ENCODE data around the gene ACER3.
A peak's percentile ranks its signal among the peaks of the same experiment; 100 is the strongest.
"Not testable (repeated sequence)": the region's sequence is repeated elsewhere in the genome, so short reads cannot be mapped to it uniquely, and the experiment has no call there.

Gene ACER3

DNA sequence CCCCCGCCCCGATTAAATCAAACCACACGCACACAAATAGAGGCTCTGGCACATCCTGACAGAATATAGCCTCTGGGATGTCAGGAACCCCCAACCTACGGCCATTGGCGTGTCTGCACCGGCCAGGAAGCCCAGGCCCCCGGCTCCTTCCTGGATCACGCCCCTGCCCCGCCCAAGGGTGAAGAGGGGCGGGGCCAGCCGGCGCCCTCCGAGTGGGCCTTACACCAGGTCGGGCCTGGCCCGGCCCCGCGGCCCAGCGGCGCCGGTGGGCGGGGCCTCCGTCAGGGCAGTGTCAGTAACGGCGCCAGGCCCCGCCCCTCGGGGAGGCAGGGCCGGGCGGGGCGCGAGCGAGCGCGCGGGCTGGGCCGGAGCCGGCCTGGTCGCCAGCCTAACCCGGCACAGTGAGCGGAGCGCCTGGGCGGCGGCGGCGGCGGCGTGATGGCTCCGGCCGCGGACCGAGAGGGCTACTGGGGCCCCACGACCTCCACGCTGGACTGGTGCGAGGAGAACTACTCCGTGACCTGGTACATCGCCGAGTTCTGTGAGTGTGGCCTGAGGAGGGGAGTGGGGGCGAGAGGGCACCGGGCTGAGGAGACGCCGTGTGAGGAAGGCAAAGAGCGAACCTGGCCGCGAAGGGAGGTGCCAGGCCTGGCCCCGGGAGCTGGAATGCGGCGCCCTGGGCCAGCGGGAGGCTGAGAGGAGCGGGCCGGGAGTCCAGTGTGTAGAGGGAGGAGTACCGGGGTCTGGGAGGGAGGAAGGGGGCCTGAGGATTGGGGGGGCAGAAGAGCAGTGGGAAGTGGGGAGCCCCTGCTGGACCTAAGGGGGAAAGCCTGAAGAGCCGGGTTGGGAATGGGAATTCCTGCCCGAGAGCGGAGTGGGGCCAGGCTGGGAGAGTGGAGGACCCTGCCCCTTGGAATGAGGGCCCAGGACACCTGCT, at the start of gene ACER3:
ACER3 (plus strand) TSS at position 380 of the 937 bp plus-strand sequence; CDS start at position 439, 59 bp downstream.
- DNase-seq: peak; percentile 89

DNA sequence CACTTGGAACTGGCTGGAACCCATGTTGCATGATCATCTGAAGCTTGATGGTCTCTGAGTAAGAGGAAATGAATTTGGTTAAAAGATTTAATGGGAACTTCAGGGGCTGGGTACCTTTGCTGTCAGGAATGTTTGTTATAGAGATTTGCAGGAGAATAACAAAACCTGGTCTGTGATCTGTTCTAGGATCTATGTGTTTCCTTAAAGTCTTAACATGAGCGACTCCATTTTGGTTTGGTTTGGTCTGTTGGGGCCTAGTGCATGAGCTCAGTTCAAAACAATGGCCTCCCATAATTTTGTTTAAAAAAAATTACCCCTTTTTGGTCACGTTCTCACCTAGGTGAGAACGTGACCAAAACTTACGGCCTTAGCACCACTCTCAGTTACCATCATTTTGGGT, 49.5 kb upstream of the ACER3 start:
- no peak for DNase-seq

DNA sequence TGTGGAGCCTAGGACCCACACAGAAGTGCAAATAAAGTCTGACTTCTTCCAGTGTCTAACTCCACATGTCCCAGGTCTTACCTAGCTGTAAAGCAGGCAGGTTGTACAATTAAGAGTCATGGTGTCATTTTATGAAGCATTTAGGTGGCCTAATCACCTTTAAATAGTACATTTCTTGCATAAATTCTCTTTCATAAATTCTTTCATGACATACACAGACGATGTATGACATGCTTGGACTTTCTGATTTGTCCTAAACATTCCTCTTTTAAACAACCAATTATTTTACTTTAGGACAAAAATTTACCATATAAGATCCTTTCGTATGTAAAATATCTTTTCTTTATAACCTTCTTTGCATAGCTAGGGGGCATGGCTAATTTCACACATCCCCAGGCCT, 46.3 kb upstream of the ACER3 start:
- DNase-seq: no peak

GRCh38 chr11:76815678-76816077, 45.0 kb upstream of the ACER3 start:
- not testable (repeated sequence) for DNase-seq

DNA sequence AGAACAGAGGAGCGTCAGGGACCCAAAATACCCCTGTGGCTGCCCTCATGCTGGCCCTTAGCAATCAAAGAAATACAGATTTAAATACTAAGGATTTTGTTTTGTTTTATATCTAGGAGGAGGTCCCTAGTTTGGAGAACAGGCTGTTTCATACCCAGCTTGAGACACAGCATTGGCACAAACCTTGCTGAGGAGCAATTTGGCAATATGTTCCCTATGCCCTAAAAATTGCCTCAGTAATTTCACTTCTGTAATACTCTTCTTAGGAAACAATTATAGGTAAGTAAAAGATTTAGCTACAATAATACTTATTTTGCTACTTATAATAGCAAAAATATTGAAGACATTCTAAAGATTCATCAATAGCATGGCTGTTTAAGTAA, 40.5 kb upstream of the ACER3 start:
- no peak for DNase-seq

DNA sequence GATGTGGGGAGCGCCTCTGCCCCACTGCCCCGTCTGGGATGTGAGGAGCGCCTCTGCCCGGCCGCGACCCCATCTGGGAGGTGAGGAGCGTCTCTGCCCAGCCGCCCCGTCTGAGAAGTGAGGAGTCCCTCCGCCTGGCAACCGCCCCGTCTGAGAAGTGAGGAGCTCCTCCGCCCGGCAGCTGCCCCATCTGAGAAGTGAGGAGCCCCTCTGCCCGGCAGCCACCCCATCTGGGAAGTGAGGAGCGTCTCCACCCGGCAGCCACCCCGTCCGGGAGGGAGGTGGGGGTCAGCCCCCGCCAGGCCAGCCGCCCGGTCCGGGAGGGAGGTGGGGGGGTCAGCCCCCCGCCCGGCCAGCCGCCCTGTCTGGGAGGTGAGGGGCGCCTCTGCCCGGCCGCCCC, 39.3 kb upstream of the ACER3 start:
- not testable (repeated sequence) for DNase-seq

DNA sequence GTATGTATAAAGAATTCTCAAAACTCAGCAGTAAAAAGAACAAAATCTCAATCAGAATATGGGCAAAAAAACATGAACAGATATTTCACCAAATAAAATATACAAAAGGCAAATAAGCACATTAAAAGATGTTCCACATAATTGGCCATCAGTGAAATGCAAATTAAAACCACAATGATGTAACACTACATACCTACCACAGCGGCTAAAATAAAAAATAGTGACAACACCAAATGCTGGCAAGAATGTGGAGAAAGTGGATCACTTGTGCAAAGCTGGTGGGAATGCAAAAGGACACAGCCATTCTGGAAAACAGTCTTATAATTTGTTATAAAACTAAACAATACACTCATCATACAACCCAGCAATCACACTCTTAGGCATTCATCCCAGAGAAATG, 38.3 kb upstream of the ACER3 start:
- no peak for DNase-seq

DNA sequence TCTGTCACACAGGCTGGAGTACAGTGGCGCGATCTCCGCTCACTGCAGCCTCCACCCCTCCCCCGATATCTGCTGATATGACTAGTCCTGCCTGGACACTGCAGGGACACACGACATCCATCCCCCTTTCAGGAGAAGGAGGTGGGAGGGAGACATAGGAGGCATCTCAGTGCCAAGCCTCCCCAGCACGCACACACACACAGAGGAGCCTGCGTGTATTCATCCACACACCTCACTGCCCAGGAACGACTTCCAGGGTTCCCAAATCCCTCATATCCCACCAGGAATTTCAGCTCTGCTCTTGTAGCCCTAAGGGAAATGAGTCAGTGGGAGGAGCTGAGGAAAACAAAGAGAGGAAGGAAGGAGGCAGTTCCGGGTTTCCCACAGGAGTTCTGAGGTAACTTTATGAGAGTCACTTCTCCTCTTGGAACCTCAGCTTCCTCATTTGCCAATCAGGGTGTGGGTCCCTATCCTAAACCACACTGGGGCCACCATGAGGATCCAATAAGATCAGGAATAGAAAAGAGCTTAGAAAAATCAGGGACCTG, 37.2 kb upstream of the ACER3 start:
- no peak for DNase-seq

DNA sequence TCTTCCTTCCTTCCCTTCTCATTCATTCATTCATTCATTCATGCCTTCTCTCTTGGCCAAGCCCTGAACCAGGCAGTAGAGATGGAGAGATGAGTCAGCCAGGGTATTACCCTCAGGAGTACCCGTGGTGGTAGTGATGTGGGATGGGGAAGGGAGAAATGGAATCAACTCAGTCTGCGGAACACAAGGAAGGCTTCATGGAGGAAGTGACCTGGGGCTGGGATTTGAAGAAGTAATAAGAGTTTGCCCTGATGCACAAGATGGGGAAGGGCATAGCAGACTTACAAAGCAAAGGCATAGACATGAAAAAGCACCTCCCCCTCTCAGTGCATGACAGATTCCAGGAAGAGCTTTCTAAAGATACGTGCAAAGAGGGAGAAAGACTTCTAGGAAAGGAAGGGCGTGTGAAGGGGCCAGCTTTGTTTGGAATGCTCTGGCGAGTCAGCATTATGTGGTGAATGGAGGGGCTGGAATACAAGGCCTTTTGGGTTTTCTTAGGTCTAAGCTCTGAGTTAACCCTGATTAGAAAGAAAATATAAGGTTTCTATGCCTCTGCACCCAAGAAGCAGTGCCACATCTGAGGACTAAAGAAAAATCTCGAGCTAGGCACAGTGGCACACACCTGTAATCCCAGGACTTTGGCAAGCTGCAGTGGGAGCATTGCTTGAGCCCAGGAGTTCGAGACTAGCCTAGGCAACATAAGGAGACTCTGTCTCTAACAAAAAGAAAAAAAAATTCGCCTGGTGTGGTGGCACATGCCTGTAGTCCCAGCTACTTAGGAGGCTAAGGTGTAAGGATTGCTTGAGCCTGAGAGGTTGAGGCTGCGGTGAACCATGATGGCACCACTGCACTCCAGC, 36.4 kb upstream of the ACER3 start:
- no peak for DNase-seq

DNA sequence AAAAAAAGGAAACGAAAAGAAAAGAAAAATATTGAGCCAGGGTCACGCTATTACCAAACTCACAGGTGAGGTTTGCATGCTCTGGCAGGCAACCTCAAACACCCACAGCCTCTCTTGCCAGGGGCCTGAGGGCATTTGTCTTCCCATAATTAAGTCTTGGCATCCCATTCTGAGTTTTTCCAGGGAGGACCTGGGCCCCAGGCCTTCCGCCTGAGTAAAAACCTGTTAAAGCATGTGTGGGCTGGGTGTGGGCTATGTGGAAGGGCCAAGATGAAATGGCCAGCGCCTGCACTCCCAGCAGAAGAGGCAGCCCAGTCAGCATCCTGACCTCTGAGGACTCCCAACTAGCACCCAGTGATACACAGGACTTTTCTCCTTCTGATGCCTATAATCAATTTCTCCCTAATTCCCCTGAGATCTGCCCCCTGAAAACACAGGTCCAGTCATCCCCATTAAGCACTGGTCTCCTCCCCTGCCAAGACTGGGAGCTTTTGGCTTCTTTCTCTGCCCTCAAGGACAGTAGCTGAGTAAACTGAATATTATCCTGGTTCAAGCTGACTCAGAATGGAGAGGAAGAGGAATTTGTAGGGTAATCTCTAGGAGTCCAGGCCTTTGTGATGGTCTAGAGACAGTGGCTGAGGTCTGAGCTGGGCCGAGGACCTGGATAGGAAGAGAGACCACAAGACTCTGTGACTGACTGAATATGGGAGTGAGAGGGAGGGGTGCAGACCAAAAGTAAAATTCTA, 35.6 kb upstream of the ACER3 start:
- no peak for DNase-seq

DNA sequence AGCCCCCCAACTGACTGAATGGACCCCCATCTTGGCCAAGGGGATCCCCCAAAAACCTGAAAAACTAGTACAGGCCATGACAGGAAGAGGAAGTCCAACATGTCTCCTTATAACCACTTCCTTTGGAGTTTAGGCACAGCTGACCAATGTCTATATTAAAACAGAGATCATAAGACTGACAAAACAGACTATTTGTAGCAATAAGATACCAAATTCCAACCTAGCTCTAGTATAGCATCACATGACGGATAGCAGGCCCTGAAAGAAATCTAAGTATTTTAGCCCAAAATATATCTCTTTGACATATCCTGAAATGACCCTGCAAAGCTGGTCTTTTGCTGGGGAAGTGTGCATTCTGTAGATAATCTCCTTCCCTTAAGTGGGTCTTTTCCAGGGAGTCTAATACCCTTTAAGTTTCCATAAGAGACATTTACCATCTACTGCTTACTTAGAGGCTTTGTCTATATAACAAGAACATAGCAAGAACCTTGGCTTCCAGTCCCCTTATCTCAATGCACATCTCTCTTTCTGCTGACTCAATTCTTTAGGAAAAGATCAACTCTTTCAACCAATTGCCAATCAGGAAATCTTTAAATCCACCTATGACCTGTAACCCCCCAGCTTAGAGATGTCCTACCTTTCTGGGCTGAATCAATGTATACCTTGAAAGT, 34.9 kb upstream of the ACER3 start:
- DNase-seq: no peak

GRCh38 chr11:76826508-76826907, 34.2 kb upstream of the ACER3 start:
- DNase-seq: not testable (repeated sequence)

DNA sequence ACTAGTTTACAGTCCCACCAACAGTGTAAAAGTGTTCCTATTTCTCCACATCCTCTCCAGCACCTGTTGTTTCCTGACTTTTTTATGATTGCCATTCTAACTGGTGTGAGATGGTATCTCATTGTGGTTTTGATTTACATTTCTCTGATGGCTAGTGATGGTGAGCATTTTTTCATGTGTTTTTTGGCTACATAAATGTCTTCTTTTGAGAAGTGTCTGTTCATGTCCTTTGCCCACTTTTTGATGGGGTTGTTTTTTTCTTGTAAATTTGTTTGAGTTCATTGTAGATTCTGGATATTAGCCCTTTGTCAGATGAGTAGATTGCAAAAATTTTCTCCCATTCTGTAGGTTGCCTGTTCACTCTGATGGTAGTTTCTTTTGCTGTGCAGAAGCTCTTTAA, 33.7 kb upstream of the ACER3 start:
- DNase-seq: not testable (repeated sequence)

- DNase-seq: no peak
Measured at GRCh38 chr11:76830639-76831327, 29.9 kb upstream of the ACER3 start.

- no peak for DNase-seq
Measured at GRCh38 chr11:76831686-76832310, 28.9 kb upstream of the ACER3 start.

- no peak for DNase-seq
Measured at GRCh38 chr11:76832361-76832760, 28.4 kb upstream of the ACER3 start.

DNA sequence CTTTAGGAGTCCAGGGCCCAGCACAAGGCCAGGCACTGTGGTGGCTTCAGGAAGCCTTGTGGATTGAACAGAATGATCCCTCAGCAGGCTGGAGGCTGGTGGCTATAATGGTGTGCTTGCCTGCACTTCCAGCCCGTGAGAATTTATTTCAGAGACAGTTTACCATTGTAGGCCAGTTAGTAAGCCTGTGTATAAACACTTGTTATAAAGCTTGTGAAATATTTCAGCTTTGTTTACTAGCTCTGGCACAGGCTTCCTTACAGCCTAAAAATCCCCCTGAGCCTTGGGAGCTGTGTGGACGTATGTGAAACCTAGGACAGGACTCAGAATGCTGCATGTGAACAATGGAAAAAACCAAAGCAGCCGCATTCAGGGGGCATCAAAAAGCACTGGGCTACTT, 26.6 kb upstream of the ACER3 start:
- no peak for DNase-seq

DNA sequence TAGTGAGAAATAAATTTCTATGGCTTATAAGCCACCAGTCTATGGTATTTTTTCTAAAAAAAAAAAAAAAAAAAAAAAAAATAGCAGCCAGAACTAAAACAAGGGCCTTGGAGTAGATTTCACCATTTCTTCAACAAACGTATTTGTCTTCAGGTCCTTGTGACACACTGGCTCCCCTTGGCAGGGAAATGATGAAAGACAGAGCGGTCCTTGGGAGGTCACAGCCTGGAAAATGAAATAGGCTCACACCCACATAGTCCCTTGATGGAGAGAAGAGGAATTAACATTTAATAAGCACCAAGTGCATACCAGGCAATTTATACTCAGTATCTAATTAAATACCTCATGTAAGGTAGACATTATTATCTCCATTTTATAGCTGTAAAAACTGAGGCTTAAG, 25.7 kb upstream of the ACER3 start:
- no peak for DNase-seq

- no peak for DNase-seq
Measured at GRCh38 chr11:76835928-76836612, 24.6 kb upstream of the ACER3 start.

DNA sequence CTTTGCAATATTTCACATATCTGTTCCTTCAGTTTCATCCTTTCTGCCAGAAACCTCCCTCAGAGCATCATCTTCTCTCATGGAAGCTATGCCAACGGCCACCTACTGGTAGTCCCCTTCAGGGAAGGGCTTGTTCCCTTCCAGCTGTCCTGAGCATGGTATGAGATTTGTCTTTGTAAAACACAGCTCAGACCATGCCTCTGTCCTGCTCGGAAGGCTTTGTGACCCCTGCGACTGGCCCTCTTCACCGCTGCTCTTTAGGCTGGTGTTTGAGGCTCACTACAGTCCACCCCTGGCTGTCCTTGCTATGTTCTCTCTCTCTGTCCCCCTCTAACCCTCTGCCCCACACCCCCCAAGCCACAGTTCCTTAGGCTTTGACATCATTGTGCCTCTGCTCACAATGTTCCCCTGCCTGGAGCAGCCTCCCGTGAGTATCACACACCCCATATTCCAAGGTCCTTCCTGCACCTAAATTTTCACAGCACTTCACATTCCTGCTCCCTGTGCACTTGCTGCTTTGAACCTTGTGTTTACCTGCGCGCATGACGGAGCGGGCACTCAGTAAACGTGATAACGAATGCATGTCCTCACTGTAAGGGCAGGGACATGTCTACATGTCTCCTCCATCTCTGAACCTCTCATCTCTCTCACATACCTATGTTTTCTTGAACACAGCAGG, 24.0 kb upstream of the ACER3 start:
- no peak for DNase-seq
